HepG2 (cell line): ENCODE results near the gene SYT13. TPM values are rescaled to one million over a fixed set of nuclear protein-coding genes. Genes with fewer than 3 reads are reported as not detected.

Experiments
- ATAC-seq: fragments of 200-7000 bp; cut with Tn5 transposase; 3 replicates; pipeline ENCODE4 v1.9.1; 2020; ENCODE audit warnings: mild to moderate bottlenecking, moderate library complexity
- BruUV-seq: library from RNA; stranded (reverse); fragments of 400-500 nt; replicated peaks from 2 replicates; lab custom pipeline; 2021; lab: Mats Ljungman, UMichigan
- CTCF ChIA-PET: fragments of 300-600 bp; formaldehyde crosslinking; extraction: SDS; loops from one replicate; lab custom pipeline; 2021; ENCODE audit warnings: low total read pairs, inconsistent platforms, low intra/inter-chr PET ratio; lab: Yijun Ruan, JAX
- POLR2A ChIA-PET: fragments of 350-600 bp; sonication (Branson Sonifier 250); formaldehyde crosslinking; loops from one replicate; lab custom pipeline; 2020; ENCODE audit warnings: antibody characterized with exemption, inconsistent platforms; lab: Yijun Ruan, JAX
- DNase-seq: peaks from one replicate; pipeline ENCODE4 v3.0.0-alpha.2; 2015; ENCODE audit warnings: low spot score
- FAIRE-seq: peaks from 3 replicates; lab custom pipeline; 2011; peaks lifted over from hg19 to GRCh38; lab: Jason Lieb, UNC
- H2AFZ ChIP-seq: one replicate; pipeline ENCODE4 v1.6.1; 2011; ENCODE audit warnings: low read length, inconsistent platforms
- H3K27ac ChIP-seq: fragments of 300-600 bp; 3 replicates; pipeline ENCODE4 v1.8.0; 2011; ENCODE audit warnings: mixed run types, mild to moderate bottlenecking, mixed read lengths, low read length, inconsistent platforms; ENCODE audit not compliant: insufficient read depth; ENCODE audit errors: extremely low read length
- H3K27me3 ChIP-seq, 2 experiments: fragments of 200-600 bp in 1 of 2; 2 replicates in 1 of 2; 3 replicates in 1 of 2; pipeline versions ENCODE4 v1.6.0 to v1.8.0; 2011; ENCODE audit warnings: low read length in 2 of 2, mild to moderate bottlenecking in 2 of 2, moderate library complexity in 2 of 2, inconsistent platforms in 1 of 2; ENCODE audit not compliant: insufficient read depth in 2 of 2, control insufficient read depth in 1 of 2
- H3K36me3 ChIP-seq, 2 experiments: fragments of 200-600 bp in 1 of 2; replicated peaks in 1 of 2; 2 replicates in 1 of 2; 3 replicates in 1 of 2; pipeline versions ENCODE4 v1.5.1 to v1.8.0; 2011; ENCODE audit warnings: low read length in 2 of 2, inconsistent platforms in 1 of 2; ENCODE audit not compliant: insufficient read depth in 2 of 2, control insufficient read depth in 1 of 2
- H3K4me1 ChIP-seq: 2 replicates; pipeline ENCODE4 v1.5.1; 2012; ENCODE audit warnings: low read length, inconsistent platforms; ENCODE audit not compliant: insufficient read depth
- H3K4me2 ChIP-seq: 2 replicates; pipeline ENCODE4 v1.6.0; 2011; ENCODE audit warnings: low read depth, low read length, inconsistent platforms
- H3K4me3 ChIP-seq, 3 experiments: fragments of 200-600 bp in 1 of 3; sonication (generic), shearing (Covaris generic) in 1 of 3; replicated peaks in 1 of 3; 2 replicates each; pipeline ENCODE4 v1.5.1; 2011 to 2016; ENCODE audit warnings: low read length in 3 of 3, inconsistent platforms in 2 of 3, low read depth in 2 of 3, mild to moderate bottlenecking in 2 of 3, control low read depth in 1 of 3, mixed read lengths in 1 of 3; ENCODE audit not compliant: insufficient read depth in 1 of 3
- H3K79me2 ChIP-seq: one replicate; pipeline ENCODE4 v1.6.1; 2011; ENCODE audit warnings: low read length, inconsistent platforms; ENCODE audit not compliant: insufficient read depth
- H3K9ac ChIP-seq: 2 replicates; pipeline ENCODE4 v1.6.0; 2011; ENCODE audit warnings: mild to moderate bottlenecking, low read depth, low read length, inconsistent platforms; ENCODE audit not compliant: insufficient read depth
- H3K9me3 ChIP-seq: 2 replicates; pipeline ENCODE4 v1.5.1; 2012; ENCODE audit warnings: mild to moderate bottlenecking, low read length
- H4K20me1 ChIP-seq: 2 replicates; pipeline ENCODE4 v1.6.0; 2011; ENCODE audit warnings: inconsistent platforms, mild to moderate bottlenecking, low read length, moderate library complexity; ENCODE audit not compliant: insufficient read depth
- ELF4 ChIP-seq: sonication (generic); formaldehyde crosslinking; IDR thresholded peaks from 2 replicates; pipeline ENCODE4 v1.5.0; 2020; ENCODE audit warnings: missing genetic modification reagents, mild to moderate bottlenecking, moderate library complexity, borderline replicate concordance
- FOXP1 ChIP-seq, 2 experiments: fragments of 450-650 bp in 1 of 2; IDR thresholded peaks; 2 replicates each; pipeline ENCODE4 v1.6.1; 2017 to 2018; ENCODE audit warnings: antibody characterized with exemption in 1 of 2
- HMGA1 ChIP-seq: sonication (generic); formaldehyde crosslinking; conservative IDR thresholded peaks from 2 replicates; pipeline ENCODE4 v1.4.0; 2020; ENCODE audit warnings: missing genetic modification reagents
- MEF2D ChIP-seq: sonication (generic); formaldehyde crosslinking; IDR thresholded peaks from 2 replicates; pipeline ENCODE4 v1.5.1; 2020; ENCODE audit warnings: mild to moderate bottlenecking, missing genetic modification reagents
- RAD51 ChIP-seq: fragments of 450-650 bp; IDR thresholded peaks from 2 replicates; pipeline ENCODE4 v1.6.1; 2016; ENCODE audit warnings: borderline replicate concordance
- ZNF30 ChIP-seq: sonication (generic); formaldehyde crosslinking; IDR thresholded peaks from 2 replicates; pipeline ENCODE4 v1.5.0; 2020; ENCODE audit warnings: mild to moderate bottlenecking, missing genetic modification reagents
- ZNF441 ChIP-seq: sonication (generic); formaldehyde crosslinking; IDR thresholded peaks from 2 replicates; pipeline ENCODE4 v1.7.0; 2021; ENCODE audit warnings: missing genetic modification reagents, borderline replicate concordance
- ZNF607 ChIP-seq: sonication (generic); formaldehyde crosslinking; IDR thresholded peaks from 2 replicates; pipeline ENCODE4 v1.5.1; 2020; ENCODE audit warnings: missing genetic modification reagents, mild to moderate bottlenecking, borderline replicate concordance
- ZNF850 ChIP-seq: sonication (generic); formaldehyde crosslinking; conservative IDR thresholded peaks from 2 replicates; pipeline ENCODE4 v1.9.0; 2021; ENCODE audit warnings: mild to moderate bottlenecking, missing genetic modification reagents
- ZSCAN22 ChIP-seq: sonication (generic); formaldehyde crosslinking; IDR thresholded peaks from 2 replicates; pipeline ENCODE4 v1.4.0; 2020; ENCODE audit warnings: mild to moderate bottlenecking, missing genetic modification reagents
- WGBS: methylation state at CpG from one replicate; pipeline ENCODE4 v1.1.6; 2017; ENCODE audit warnings: low lambda C conversion rate; 5-methylcytosine and 5-hydroxymethylcytosine counted together
- in situ Hi-C: cut with HindIII; loops from 2 replicates; pipeline ENCODE4 v1.10.0; 2017; ENCODE audit warnings: low pct_unique_long_range_greater_than_20kb; ENCODE audit not compliant: extremely low pct_ligation_motif_present
- intact Hi-C: fragments of 100-400 bp; cut with micrococcal nuclease; formaldehyde crosslinking; loops from one replicate; pipeline ENCODE4 v1.10.0; 2022; ENCODE audit not compliant: unreplicated experiment
- polyA plus RNA-seq, 8 experiments: library from polyadenylated mRNA; depleted of rRNA in 3 of 8; stranded (reverse) in 7 of 8; unstranded in 1 of 8; fragments of >200 nt; fragmentation: Illumina TruSeq in 4 of 8; extraction: Trizol in 4 of 8; gene quantifications; 2 replicates each; pipeline versions ENCODE4 v1.2.1 to v1.2.3, GENCODE V29; 2011 to 2016; ENCODE audit warnings: low read depth in 4 of 8, missing spikeins in 1 of 8, mixed read lengths in 1 of 8; ENCODE audit not compliant: insufficient read depth in 1 of 8
- total RNA-seq, 5 experiments: library from RNA; depleted of rRNA; stranded (reverse); fragments of >200 nt; fragmentation: Illumina TruSeq; extraction: Trizol; gene quantifications; 2 replicates each; pipeline ENCODE4 v1.2.3, GENCODE V29; 2016; ENCODE audit warnings: low read depth in 1 of 5

SYT13 gene
- total and polyA plus RNA-seq, 2 of the 13 experiments (the other 11 are each of a cell fraction or from before 2014, with no cell fraction given) = 0.02 to 0.13 TPM

DNA sequence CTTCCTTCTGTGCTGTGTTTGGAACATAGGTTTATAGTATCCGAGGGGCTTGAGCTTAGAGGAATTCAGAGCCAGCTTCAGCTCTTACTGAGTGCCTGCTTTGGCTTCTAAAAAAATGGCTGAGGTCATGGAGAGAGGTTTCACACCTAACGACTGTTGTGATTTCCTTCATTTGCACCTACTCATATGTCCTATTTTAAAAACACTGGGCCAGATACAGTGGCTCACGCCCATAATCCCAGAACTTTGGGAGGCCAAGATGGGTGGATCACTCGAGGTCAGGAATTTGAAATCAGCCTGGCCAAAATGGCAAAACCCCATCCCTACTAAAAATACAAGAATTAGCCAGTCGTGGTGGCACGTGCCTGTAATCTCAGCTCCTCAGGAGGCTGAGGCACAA lies 38.3 kb upstream of the SYT13 start:
- 0% methylated on average over 5 of the region's 6 CpGs for WGBS
- intact Hi-C loops (no loop called here), in situ Hi-C loops (loop anchor here (10.0 kb wide), 1 partner anchor 220 kb away; no protein-coding TSS in a partner anchor)
- H4K20me1 ChIP-seq = no peaks in the 10 kb centered on the region
- no peaks in the 10 kb centered on the region for H3K79me2 ChIP-seq
- H2AFZ ChIP-seq = no peak overlapping the region
- ATAC-seq (no peak), FAIRE-seq (no peak)
- BruUV-seq = no TSS peak
- peaks cover 2 to 17% of the 10 kb centered on the region in 2 experiments; a peak in 2 of 5 replicates for H3K27me3 ChIP-seq
- no peaks in the 10 kb centered on the region for H3K9me3 ChIP-seq
- H3K9ac ChIP-seq = no peak overlapping the region
- TF ChIP-seq ZNF30 (CRISPR knock-in tag) = no peak
- no peak for TF ChIP-seq ELF4 (CRISPR knock-in tag)
- TF ChIP-seq, all 625 proteins: peak for 0
- no peak overlapping the region for H3K27ac ChIP-seq
- no peak overlapping the region for H3K4me3 ChIP-seq
- ChIA-PET POLR2A (no interaction called here), CTCF (no interaction called here)
- no peaks in the 10 kb centered on the region for H3K36me3 ChIP-seq
- no peak for DNase-seq
- no peak overlapping the region for H3K4me2 ChIP-seq
- H3K4me1 ChIP-seq = no peaks in the 10 kb centered on the region

DNA sequence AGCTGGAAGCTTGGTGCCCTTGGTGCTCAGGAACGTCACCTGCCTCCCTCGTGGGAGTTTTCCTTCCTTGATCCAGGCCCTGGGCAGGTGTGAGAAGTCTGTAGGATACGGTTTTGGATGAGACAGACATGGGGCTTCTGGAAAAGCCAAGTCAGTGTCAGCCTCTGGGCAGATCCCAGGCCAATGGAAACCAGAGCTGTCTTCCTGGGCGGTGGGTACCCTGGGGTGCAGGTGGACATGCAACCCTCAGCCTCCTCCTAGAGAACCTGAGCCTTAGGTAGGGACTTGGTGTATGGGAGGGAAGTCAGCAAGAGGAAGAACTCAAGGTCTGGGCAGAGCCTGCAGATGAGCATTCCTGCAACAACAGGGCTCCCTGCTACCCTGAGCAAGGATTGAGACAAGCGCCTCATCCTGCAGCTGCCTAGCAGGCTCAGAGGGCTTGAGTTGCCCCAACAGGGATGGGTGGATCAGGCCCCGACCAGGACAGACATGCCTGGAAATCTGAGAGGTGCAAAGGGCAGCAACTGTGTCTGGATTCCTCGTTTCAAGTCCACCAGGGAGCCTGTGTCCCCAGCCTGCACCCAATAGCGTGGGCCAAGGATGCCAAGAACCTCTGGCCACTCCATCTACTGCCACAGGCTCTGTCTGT lies 37.6 kb upstream of the SYT13 start:
- ChIA-PET POLR2A (no interaction called here), CTCF (no interaction called here)
- Histone ChIP-seq H4K20me1 (no peaks in the 10 kb centered on the region), H3K9me3 (no peaks in the 10 kb centered on the region), H3K79me2 (no peaks in the 10 kb centered on the region), H3K36me3 (no peaks in the 10 kb centered on the region), H3K4me1 (no peaks in the 10 kb centered on the region), H3K27me3 (peaks cover 3 to 17% of the 10 kb centered on the region in 2 experiments; a peak in 2 of 5 replicates), H3K9ac (no peak overlapping the region), H3K4me2 (no peak overlapping the region), H2AFZ (no peak overlapping the region), H3K27ac (no peak overlapping the region), H3K4me3 (no peak overlapping the region)
- TF ChIP-seq ZNF441 (CRISPR knock-in tag) (no peak), ZSCAN22 (CRISPR knock-in tag) (no peak), RAD51 (no peak), MEF2D (CRISPR knock-in tag) (no peak), HMGA1 (CRISPR knock-in tag) (no peak), FOXP1 (IDR thresholded peaks at IDR 0.05) (no peak), FOXP1 (CRISPR knock-in tag; IDR thresholded peaks at IDR 0.05) (no peak), ZNF850 (CRISPR knock-in tag) (no peak), ZNF607 (CRISPR knock-in tag) (no peak)
- no peak for DNase-seq
- no peak for ATAC-seq
- no TSS peak for BruUV-seq
- intact Hi-C loops (no loop called here), in situ Hi-C loops (loop anchor here (10.0 kb wide), 1 partner anchor 219 kb away; no protein-coding TSS in a partner anchor)
- 8% methylated on average over 7 of the region's 8 CpGs for WGBS
- FAIRE-seq = no peak
